ENCODE results near the gene CRACDL.

GRCh38 chr2:98781822-98782221 lies 154.2 kb downstream of the CRACDL start:
- TF ChIP-seq SIN3A (IDR thresholded peaks at IDR 0.05; ENCODE audit: borderline replicate concordance, insufficient read depth, low read length) = no peak
- no peak for TF ChIP-seq POLR2AphosphoS5 (IDR thresholded peaks at IDR 0.05; ENCODE audit: low read depth, low read length)
- no peak for TF ChIP-seq FOXP2 (optimal IDR thresholded peaks at IDR 0.05; ENCODE audit: borderline replicate concordance, extremely low read depth, extremely low read length, insufficient read depth)
